ENCODE measurements around the gene EGR4. TPM values are rescaled to one million over a fixed set of nuclear protein-coding genes. Genes with fewer than 3 reads are reported as not detected.

EGR4 gene
- polyA plus RNA-seq, 1 of the 3 experiments (the other 2 are of a cell fraction), result 0.02 TPM

- WGBS (ENCODE audit: low lambda C conversion rate), result 98% methylated on average over 12 of the region's 17 CpGs
- Histone ChIP-seq H3K4me1 (ENCODE audit: control insufficient read depth in 1 of 2, insufficient read depth in 2 of 2, low read depth in 1 of 2, low read length in 1 of 2) (peaks cover 0 to 3% of the 10 kb centered on the region in 2 experiments; a peak in 1 of 4 replicates), H2AFZ (ENCODE audit: low read depth) (no peak overlapping the region), H3F3A (replicated peaks; ENCODE audit: insufficient read depth) (no peaks in the 10 kb centered on the region), H3K9me3 (no peaks in the 10 kb centered on the region), H3K9ac (no peak overlapping the region), H3K36me3 (replicated peaks in 1 of 2; ENCODE audit: control insufficient read depth in 1 of 2, insufficient read depth in 2 of 2, low read length in 1 of 2) (peaks cover 50 to 80% of the 10 kb centered on the region in 2 experiments), H3K27ac (ENCODE audit: low read depth in 2 of 2, low read length in 1 of 2) (no peak overlapping the region), H3K27me3 (ENCODE audit: insufficient read depth) (no peaks in the 10 kb centered on the region), H3K79me2 (ENCODE audit: insufficient read depth) (no peaks in the 10 kb centered on the region; the same call in 1 of the 2 replicates), H4K20me1 (ENCODE audit: insufficient read depth) (0 out of 2 replicates have a peak, but pooled peaks cover 7% of the 10 kb centered on the region), H3K9me2 (no peaks in the 10 kb centered on the region), H3K4me3 (ENCODE audit: low read depth in 2 of 2, low read length in 1 of 2) (no peak overlapping the region), H3K4me2 (no peak overlapping the region)
- ChIA-PET CTCF (no interaction called here), POLR2A (no interaction called here)
- TF ChIP-seq RAD21 (IDR thresholded peaks at IDR 0.05; ENCODE audit: low read length) (no peak), TAF1 (IDR thresholded peaks at IDR 0.05; ENCODE audit: borderline replicate concordance, low read depth, low read length) (no peak)
- no peak for DNase-seq
These were observed 42.2 kb downstream of the EGR4 start for GRCh38 chr2:73250872-73251846.

DNA sequence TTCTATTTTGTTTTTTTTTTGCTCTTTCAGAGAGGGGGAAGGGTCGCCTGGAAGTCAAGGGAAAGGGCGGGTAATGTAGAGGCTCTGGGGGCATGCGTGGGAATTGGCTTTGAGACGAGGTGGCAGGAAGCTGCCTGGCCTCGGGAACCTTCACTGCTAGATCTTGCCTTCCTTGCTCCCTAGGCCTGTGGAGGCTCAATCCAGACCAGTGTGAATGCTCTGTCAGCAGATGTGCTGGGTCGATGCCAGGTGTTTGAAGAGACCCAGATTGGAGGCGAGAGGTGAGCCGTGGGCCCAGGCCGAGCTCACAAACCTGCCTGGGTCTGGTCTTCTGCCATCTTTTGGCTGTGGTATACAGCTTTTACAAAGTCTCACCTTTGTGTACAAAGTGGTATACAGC lies 43.7 kb downstream of the EGR4 start:
- Histone ChIP-seq H3K9me2 (no peaks in the 10 kb centered on the region), H2AFZ (ENCODE audit: low read depth) (no peak overlapping the region), H3K4me3 (ENCODE audit: low read depth in 2 of 2, low read length in 1 of 2) (no peak overlapping the region), H3K36me3 (replicated peaks in 1 of 2; ENCODE audit: control insufficient read depth in 1 of 2, insufficient read depth in 2 of 2, low read length in 1 of 2) (peaks cover 65 to 90% of the 10 kb centered on the region in 2 experiments), H3K79me2 (ENCODE audit: insufficient read depth) (peaks cover under 1% of the 10 kb centered on the region), H3F3A (replicated peaks; ENCODE audit: insufficient read depth) (peaks cover 6% of the 10 kb centered on the region), H4K20me1 (ENCODE audit: insufficient read depth) (peaks cover 20% of the 10 kb centered on the region), H3K9me3 (no peaks in the 10 kb centered on the region), H3K27ac (ENCODE audit: low read depth in 2 of 2, low read length in 1 of 2) (no peak overlapping the region; a peak in 1 of 4 replicates), H3K4me2 (no peak overlapping the region), H3K9ac (no peak overlapping the region), H3K27me3 (ENCODE audit: insufficient read depth) (no peaks in the 10 kb centered on the region), H3K4me1 (ENCODE audit: control insufficient read depth in 1 of 2, insufficient read depth in 2 of 2, low read depth in 1 of 2, low read length in 1 of 2) (peaks cover 0 to 7% of the 10 kb centered on the region in 2 experiments; a peak in 2 of 4 replicates)
- TF ChIP-seq CTCF (IDR thresholded peaks at IDR 0.05), result no peak
- TF ChIP-seq MEF2A (IDR thresholded peaks at IDR 0.05; ENCODE audit: borderline replicate concordance, low read depth), result no peak
- TF ChIP-seq NFIC (IDR thresholded peaks at IDR 0.05; ENCODE audit: borderline replicate concordance), result no peak
- no peak for TF ChIP-seq TCF12 (IDR thresholded peaks at IDR 0.05)
- TF ChIP-seq, protein P1, sequence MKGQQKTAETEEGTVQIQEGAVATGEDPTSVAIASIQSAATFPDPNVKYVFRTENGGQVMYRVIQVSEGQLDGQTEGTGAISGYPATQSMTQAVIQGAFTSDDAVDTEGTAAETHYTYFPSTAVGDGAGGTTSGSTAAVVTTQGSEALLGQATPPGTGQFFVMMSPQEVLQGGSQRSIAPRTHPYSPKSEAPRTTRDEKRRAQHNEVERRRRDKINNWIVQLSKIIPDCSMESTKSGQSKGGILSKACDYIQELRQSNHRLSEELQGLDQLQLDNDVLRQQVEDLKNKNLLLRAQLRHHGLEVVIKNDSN (IDR thresholded peaks at IDR 0.05; ENCODE audit: borderline replicate concordance, low read depth), result no peak
- TF ChIP-seq GABPA (IDR thresholded peaks at IDR 0.05; ENCODE audit: low read depth), result no peak
- no peak for TF ChIP-seq TEAD4 (IDR thresholded peaks at IDR 0.05; ENCODE audit: borderline replicate concordance, insufficient read depth)
- TF ChIP-seq, protein P2, sequence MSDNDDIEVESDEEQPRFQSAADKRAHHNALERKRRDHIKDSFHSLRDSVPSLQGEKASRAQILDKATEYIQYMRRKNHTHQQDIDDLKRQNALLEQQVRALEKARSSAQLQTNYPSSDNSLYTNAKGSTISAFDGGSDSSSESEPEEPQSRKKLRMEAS (IDR thresholded peaks at IDR 0.05; ENCODE audit: low read depth), result no peak
- no peak for TF ChIP-seq NRF1 (IDR thresholded peaks at IDR 0.05; ENCODE audit: low read depth, low read length)
- WGBS (ENCODE audit: low lambda C conversion rate), result 90% methylated on average over 9 of the region's 9 CpGs
- ChIA-PET POLR2A (interaction anchor here (1.3 kb wide), 1 partner anchor 16 kb away, joined by 7 read pairs; the partner anchor contains the start of genes CCT7 and PRADC1), CTCF (interaction anchor here (0.9 to 1.3 kb wide), 2 partner anchors 41 to 42 kb away, joined by 3 read pairs; no protein-coding TSS in a partner anchor)
- no peak for DNase-seq
